ENCODE results near the gene DHX34. TPM values are rescaled to one million over a fixed set of nuclear protein-coding genes. Genes with fewer than 3 reads are reported as not detected.

Gene DHX34
- total RNA-seq, 1 experiment from 2014 or later, result 23.0 TPM

- no peak overlapping the region for H2AFZ ChIP-seq
- peaks cover 90% of the 10 kb centered on the region for H3K27me3 ChIP-seq (ENCODE audit: insufficient read depth, low read depth)
Measured at GRCh38 chr19:47418692-47419029, 69.5 kb downstream of the DHX34 start.

GRCh38 chr19:47419030-47419783 lies 70.1 kb downstream of the DHX34 start, which contains the start of gene MEIS3:
MEIS3 (minus strand) TSS chr19:47419527; CDS start chr19:47419081, 446 bp downstream.
- ChIA-PET CTCF (interaction anchor here (0.7 kb wide), 1 partner anchor 122 kb away, joined by 3 read pairs; no protein-coding TSS in a partner anchor), POLR2A (ENCODE audit: unreplicated experiment) (no interaction called here)
- no peak within 1 kb of the TSS for H2AFZ ChIP-seq
- H3F3A ChIP-seq (ENCODE audit: insufficient read depth, low read depth), result peaks cover 10% of the 10 kb centered on the region
- H3K4me2 ChIP-seq, result no peak within 1 kb of the TSS
- peaks cover 89% of the 10 kb centered on the region for H3K27me3 ChIP-seq (ENCODE audit: insufficient read depth, low read depth)
- no peaks in the 10 kb centered on the region for H3K9me3 ChIP-seq (ENCODE audit: insufficient read depth, low read depth)
- H4K20me1 ChIP-seq (ENCODE audit: insufficient read depth), result no peaks in the 10 kb centered on the region
- no peaks in the 10 kb centered on the region for H3K36me3 ChIP-seq (ENCODE audit: low read depth)
- DNase-seq, result no peak
- no peaks in the 10 kb centered on the region for H3K9me2 ChIP-seq (ENCODE audit: insufficient read depth)
- H3K27ac ChIP-seq, result no peak within 1 kb of the TSS
- BruUV-seq (replicated peaks), result no TSS peak
- TF ChIP-seq CTCF (conservative IDR thresholded peaks at IDR 0.05) (no peak), EZH2 (IDR thresholded peaks at IDR 0.05; ENCODE audit: low read depth) (no peak)
- H3K4me3 ChIP-seq, result no peak within 1 kb of the TSS; the same call in 1 of the 2 replicates
- H3K79me2 ChIP-seq (ENCODE audit: low read depth), result no peaks in the 10 kb centered on the region
- intact Hi-C loops (cut with micrococcal nuclease; ENCODE audit: unreplicated experiment), result no loop called here
- H3K4me1 ChIP-seq (replicated peaks; ENCODE audit: insufficient read depth), result no peaks in the 10 kb centered on the region

More at GRCh38 chr19:47418692-47419029, 69.5 kb downstream of the DHX34 start:
- H3K27ac ChIP-seq, result no peak overlapping the region
- ChIA-PET POLR2A (ENCODE audit: unreplicated experiment) (no interaction called here), CTCF (interaction anchor here (0.7 kb wide), 1 partner anchor 122 kb away, joined by 3 read pairs; no protein-coding TSS in a partner anchor)
- no TSS peak for BruUV-seq (replicated peaks)
- no peaks in the 10 kb centered on the region for H4K20me1 ChIP-seq (ENCODE audit: insufficient read depth)
- H3F3A ChIP-seq (ENCODE audit: insufficient read depth, low read depth), result peaks cover 10% of the 10 kb centered on the region
- intact Hi-C loops (cut with micrococcal nuclease; ENCODE audit: unreplicated experiment), result no loop called here
- H3K9me3 ChIP-seq (ENCODE audit: insufficient read depth, low read depth), result no peaks in the 10 kb centered on the region
- no peak overlapping the region for H3K4me3 ChIP-seq
- H3K9me2 ChIP-seq (ENCODE audit: insufficient read depth), result no peaks in the 10 kb centered on the region
- no peaks in the 10 kb centered on the region for H3K36me3 ChIP-seq (ENCODE audit: low read depth)
- no peaks in the 10 kb centered on the region for H3K79me2 ChIP-seq (ENCODE audit: low read depth)
- DNase-seq, result no peak
- TF ChIP-seq EZH2 (IDR thresholded peaks at IDR 0.05; ENCODE audit: low read depth), result no peak
- no peak overlapping the region for H3K4me2 ChIP-seq
- no peaks in the 10 kb centered on the region for H3K4me1 ChIP-seq (replicated peaks; ENCODE audit: insufficient read depth)

- H3K36me3 ChIP-seq (ENCODE audit: low read depth), result no peaks in the 10 kb centered on the region
- no peaks in the 10 kb centered on the region for H3K4me1 ChIP-seq (replicated peaks; ENCODE audit: insufficient read depth)
- no peak overlapping the region for H3K27ac ChIP-seq
- peaks cover 10% of the 10 kb centered on the region for H3F3A ChIP-seq (ENCODE audit: insufficient read depth, low read depth)
- BruUV-seq (replicated peaks), result no TSS peak
- TF ChIP-seq CTCF (conservative IDR thresholded peaks at IDR 0.05) (no peak), EZH2 (IDR thresholded peaks at IDR 0.05; ENCODE audit: low read depth) (no peak)
- no peak overlapping the region for H3K4me2 ChIP-seq
- H3K9me3 ChIP-seq (ENCODE audit: insufficient read depth, low read depth), result no peaks in the 10 kb centered on the region
- intact Hi-C loops (cut with micrococcal nuclease; ENCODE audit: unreplicated experiment), result loop anchor here (2.0 to 10.0 kb wide), 2 partner anchors 267 to 405 kb away; partner anchors contain the start of gene NPAS1
- H2AFZ ChIP-seq, result no peak overlapping the region
- no peak overlapping the region for H3K4me3 ChIP-seq
- ChIA-PET CTCF (no interaction called here), POLR2A (ENCODE audit: unreplicated experiment) (no interaction called here)
- H4K20me1 ChIP-seq (ENCODE audit: insufficient read depth), result no peaks in the 10 kb centered on the region
- no peaks in the 10 kb centered on the region for H3K9me2 ChIP-seq (ENCODE audit: insufficient read depth)
- DNase-seq, result no peak
- no peaks in the 10 kb centered on the region for H3K79me2 ChIP-seq (ENCODE audit: low read depth)
- H3K27me3 ChIP-seq (ENCODE audit: insufficient read depth, low read depth), result peaks cover 92% of the 10 kb centered on the region
Measured at GRCh38 chr19:47419789-47420188, 70.7 kb downstream of the DHX34 start.

All from PC-9 (cell line).